Activated T-cell treated with anti-CD3 and anti-CD28 coated beads, Interleukin-2, amount 50 U/mL, for 72 hours (primary cell): Measurements from ENCODE around the gene VPS37B. TPM values are rescaled to one million over a fixed set of nuclear protein-coding genes. Genes with fewer than 3 reads are reported as not detected.
"Not testable (repeated sequence)": the region's sequence is repeated elsewhere in the genome, so short reads cannot be mapped to it uniquely, and the experiment has no call there.

Source experiments
- ATAC-seq, 2 donors: fragments of 150-1000 bp; cut with Tn5 transposase; replicated peaks in 1 of 2; 2 replicates each; pipeline ENCODE4 v1.10.0; 2021; ENCODE audit warnings: moderate library complexity in 2 of 2, mild to moderate bottlenecking in 1 of 2
- DNase-seq, 2 donors: peaks; one replicate each; pipeline ENCODE4 v3.0.0; 2021 to 2022; ENCODE audit warnings: mixed read lengths in 1 of 2
- H3K27ac Mint-ChIP-seq: one replicate; pipeline ENCODE4 v1.8.0; 2022; ENCODE audit warnings: mild to moderate bottlenecking, moderate library complexity, mixed read lengths
- H3K27me3 Mint-ChIP-seq: one replicate; pipeline ENCODE4 v1.8.0; 2022; ENCODE audit warnings: low read depth, mixed read lengths
- H3K36me3 Mint-ChIP-seq, 2 donors: one replicate each; pipeline ENCODE4 v1.8.0; 2022; ENCODE audit warnings: mixed read lengths in 2 of 2, mild to moderate bottlenecking in 1 of 2; ENCODE audit not compliant: insufficient read depth in 2 of 2
- H3K4me1 Mint-ChIP-seq: one replicate; pipeline ENCODE4 v1.8.0; 2022; ENCODE audit warnings: low read depth, mixed read lengths
- H3K4me3 Mint-ChIP-seq, 2 donors: one replicate each; pipeline ENCODE4 v1.8.0; 2022; ENCODE audit warnings: mild to moderate bottlenecking in 2 of 2, mixed read lengths in 2 of 2, moderate library complexity in 2 of 2
- H3K9me3 Mint-ChIP-seq, 2 donors: one replicate each; pipeline ENCODE4 v1.8.0; 2022; ENCODE audit warnings: mixed read lengths in 2 of 2
- total RNA-seq, 2 donors: library from RNA; stranded (reverse); gene quantifications; one replicate each; pipeline ENCODE4 v1.2.3, GENCODE V29; 2022

VPS37B gene
- total RNA-seq, 2 donors from 2014 or later: 28.8 to 37.4 TPM

DNA sequence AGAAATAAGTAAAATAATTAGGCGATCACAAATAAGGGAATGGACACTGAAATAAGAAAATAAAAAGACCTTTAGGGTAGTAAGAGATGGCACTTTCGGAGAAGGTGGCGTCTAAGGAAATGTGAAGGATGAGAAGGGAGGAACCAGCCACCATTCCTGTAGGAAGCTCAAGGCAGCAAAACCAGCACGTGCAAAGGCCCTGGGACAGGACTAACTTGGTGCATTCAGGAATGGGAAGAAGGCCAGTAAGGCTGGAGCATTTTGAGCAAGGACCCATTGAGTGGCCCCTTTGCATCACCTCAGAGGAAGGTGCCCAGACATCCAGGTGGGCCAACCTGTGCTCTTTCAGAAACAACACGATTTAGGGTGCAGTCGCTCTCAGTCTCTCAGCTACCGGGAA lies 738 bp upstream of the VPS37B start:
- Mint-ChIP-seq H3K27me3 (peaks cover 9% of the 10 kb centered on the region), H3K4me3 (peak overlapping the region; percentile 91 to 94), H3K27ac (peak overlapping the region; percentile 91), H3K36me3 (peaks cover 5% of the 10 kb centered on the region in 2 donors), H3K4me1 (peaks cover 97% of the 10 kb centered on the region), H3K9me3 (no peaks in the 10 kb centered on the region)
- ATAC-seq: no peak
- no peak for DNase-seq

DNA sequence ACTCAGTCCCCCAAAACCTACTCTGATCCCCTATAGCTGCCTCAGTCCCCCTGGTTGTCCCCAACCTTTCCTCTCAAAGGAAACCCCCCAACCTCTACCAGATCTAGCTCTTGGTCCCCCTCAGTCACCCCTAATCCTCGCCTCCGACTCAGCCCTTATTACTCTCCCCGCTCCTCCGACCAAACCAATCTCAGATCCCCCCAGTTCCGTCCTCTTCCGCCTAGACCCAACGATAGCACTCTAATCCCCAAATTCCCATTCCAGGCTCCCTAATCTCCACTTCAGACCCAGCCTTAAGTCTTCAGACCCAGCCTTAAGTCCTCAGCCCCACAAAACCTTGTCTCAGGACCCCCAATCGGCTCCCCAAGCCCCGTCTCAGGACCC lies 612 bp downstream of the VPS37B start:
- Mint-ChIP-seq H3K4me1 (peaks cover 97% of the 10 kb centered on the region), H3K4me3 (peak overlapping the region; percentile 91 to 94), H3K9me3 (no peaks in the 10 kb centered on the region), H3K27me3 (peaks cover 13% of the 10 kb centered on the region), H3K27ac (peak overlapping the region; percentile 91), H3K36me3 (peaks cover 5% of the 10 kb centered on the region in 2 donors)
- ATAC-seq (no peak), DNase-seq (no peak)

DNA sequence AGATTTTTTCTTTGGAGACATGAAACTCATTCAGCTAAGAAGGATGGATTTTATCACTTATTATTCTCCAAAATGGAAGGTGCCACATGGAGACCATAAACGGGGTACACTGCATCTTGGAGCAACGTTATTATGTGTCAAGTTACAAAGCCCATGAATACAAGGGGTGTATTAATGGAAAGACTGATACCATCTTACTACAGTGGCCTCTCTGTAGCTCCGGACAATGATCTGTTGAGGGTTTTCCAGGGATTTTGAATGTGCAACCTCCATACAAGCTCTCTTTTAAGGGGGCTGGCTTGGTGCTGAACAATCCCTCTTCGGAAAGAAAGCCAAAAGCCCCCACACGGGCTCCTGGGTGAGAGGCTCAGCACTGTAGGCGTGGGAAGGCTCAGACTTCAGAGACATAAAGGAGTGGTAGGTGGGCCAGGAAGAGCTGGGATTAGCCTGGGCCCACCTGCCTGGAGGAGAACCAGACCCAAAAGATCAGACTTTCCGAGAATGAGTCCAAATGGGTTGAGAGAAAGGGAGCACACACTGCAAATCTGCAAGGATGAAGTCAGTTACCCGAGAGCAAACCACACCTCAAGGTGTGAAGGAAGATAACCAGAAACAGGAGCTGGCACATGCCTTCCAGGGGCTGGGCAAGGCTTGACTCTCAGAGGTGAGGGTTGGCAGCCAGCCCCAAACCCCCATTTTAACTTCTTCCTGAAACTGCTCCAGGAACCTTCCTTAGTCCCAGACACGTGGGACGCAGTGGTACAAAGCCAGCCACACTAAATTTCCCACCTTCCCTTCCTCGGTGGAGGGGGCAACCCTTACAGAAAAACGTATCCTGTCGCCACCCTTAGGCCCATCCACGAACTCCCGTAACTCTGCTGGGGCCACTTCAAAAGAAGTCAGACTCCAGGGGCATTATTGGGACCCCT lies 1.5 kb downstream of the VPS37B start:
- H3K27me3 Mint-ChIP-seq: peaks cover 13% of the 10 kb centered on the region
- H3K4me1 Mint-ChIP-seq: peaks cover 97% of the 10 kb centered on the region
- no peaks in the 10 kb centered on the region for H3K9me3 Mint-ChIP-seq
- H3K36me3 Mint-ChIP-seq: peaks cover 5 to 7% of the 10 kb centered on the region in 2 donors
- no peak for ATAC-seq
- H3K4me3 Mint-ChIP-seq: peak overlapping the region; percentile 91 to 94
- DNase-seq: no peak
- H3K27ac Mint-ChIP-seq: peak overlapping the region; percentile 91

DNA sequence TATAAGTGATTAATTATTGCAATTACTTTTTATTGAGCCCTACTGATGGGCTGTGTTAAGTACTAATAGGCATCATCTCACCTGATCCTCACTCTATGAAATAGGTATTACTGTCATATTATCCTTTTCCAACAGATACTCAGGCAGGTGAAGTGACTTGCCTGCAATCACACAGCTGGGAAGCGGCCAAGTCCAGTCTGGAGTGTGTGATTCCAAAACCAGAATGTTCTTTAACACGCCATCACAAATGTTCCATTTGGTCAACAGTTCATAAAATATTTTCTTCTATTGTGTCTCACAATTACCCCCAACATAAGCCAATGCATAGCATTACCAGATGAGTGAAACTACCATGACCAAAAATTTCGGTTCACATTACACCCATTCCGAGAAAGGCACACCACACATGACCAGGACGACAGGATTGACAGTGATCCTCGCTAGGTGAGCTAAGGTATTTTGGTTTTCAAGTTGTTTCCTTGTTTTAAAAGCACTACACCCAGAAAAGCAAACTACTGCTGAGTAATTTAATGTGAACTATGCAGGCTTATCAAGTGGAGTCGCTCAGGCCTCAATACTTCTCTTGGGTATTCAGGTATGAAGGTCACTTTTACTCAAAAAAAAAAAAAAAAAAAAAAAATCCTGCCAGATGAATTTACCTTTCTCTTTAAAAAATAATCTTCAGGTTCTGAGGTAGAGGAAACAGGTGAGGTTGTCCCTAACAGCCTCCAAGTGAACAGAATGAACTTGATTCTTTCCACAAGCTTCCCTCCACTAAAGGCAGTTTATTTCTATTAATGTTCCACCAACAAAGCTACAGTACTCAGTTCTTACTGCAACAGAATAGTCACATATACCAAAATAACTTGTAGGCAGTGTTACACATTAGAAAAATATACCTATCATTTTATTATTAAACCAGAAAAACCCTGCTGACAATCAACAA lies 2.4 kb downstream of the VPS37B start:
- Mint-ChIP-seq H3K4me3 (peak overlapping the region; percentile 44 to 91), H3K9me3 (no peaks in the 10 kb centered on the region), H3K27ac (peak overlapping the region; percentile 8), H3K36me3 (peaks cover 5 to 7% of the 10 kb centered on the region in 2 donors), H3K4me1 (peaks cover 97% of the 10 kb centered on the region), H3K27me3 (peaks cover 13% of the 10 kb centered on the region)
- no peak for ATAC-seq
- DNase-seq: no peak

DNA sequence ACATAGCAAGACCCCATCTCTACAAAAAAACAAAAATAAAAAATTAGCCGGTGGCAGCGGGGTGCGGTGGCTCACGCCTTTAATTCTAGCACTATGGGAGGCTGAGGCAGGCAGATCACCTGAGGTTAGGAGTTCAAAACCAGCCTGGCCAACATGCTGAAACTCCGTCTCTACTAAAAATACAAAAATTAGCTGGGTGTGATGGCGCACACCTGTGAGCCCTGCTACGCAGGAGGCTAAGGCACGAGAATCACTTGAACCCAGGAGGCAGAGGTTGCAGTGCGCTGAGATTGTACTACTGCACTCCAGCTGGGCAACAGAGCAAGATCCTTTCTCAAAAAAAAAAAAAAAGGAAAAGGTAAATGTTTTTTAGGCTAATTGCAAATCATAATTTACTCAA lies 3.2 kb downstream of the VPS37B start:
- H3K4me3 Mint-ChIP-seq: peak overlapping the region in 1 of 2 donors; percentile 12
- peaks cover 13% of the 10 kb centered on the region for H3K27me3 Mint-ChIP-seq
- not testable (repeated sequence) for DNase-seq, H3K9me3 Mint-ChIP-seq, ATAC-seq, H3K27ac Mint-ChIP-seq, H3K36me3 Mint-ChIP-seq
- H3K4me1 Mint-ChIP-seq: peaks cover 97% of the 10 kb centered on the region

DNA sequence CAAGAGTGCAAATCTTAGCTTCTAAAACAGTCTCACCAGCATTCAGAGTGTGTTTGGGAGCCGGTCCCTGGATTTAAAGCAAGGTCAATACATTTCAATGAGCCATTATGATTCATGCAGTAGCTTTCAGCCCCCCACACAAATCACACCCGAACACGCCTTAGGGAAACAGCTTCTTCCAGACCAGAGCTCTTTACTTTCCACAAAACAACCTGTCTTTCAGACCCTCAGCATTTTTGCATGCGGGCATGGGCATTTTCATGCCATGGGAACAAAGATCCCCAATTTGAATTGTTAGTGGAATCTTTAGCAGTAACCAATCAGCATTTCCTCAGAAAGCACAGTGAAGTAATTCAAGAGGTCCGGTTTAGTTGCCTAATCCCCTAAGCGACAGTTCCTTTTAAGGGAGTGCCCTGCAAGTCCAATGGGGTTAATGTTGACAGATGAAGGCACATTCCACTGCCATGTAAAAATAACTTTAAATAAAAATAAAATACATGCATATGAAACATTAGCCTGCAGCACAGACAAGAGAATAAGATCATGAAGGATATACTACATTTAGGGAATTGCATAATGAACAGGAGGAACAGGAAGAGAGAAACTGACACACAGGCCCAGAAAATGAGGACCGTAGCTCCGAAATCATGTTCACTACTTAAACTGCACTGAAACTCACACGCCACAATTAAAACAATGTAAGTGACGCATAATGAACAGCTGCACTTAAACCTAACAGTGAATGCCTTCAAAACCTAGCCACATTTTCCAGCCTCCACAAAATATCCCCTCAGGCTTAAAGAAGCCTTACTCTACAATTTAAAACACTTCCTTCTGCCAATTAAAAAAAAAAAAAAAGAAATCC lies 4.0 kb downstream of the VPS37B start:
- Mint-ChIP-seq H3K27me3 (peaks cover 21% of the 10 kb centered on the region), H3K9me3 (no peaks in the 10 kb centered on the region), H3K4me1 (peaks cover 97% of the 10 kb centered on the region), H3K27ac (no peak overlapping the region), H3K36me3 (peaks cover 5 to 9% of the 10 kb centered on the region in 2 donors), H3K4me3 (peak overlapping the region in 1 of 2 donors; percentile 12)
- DNase-seq (no peak), ATAC-seq (no peak)

DNA sequence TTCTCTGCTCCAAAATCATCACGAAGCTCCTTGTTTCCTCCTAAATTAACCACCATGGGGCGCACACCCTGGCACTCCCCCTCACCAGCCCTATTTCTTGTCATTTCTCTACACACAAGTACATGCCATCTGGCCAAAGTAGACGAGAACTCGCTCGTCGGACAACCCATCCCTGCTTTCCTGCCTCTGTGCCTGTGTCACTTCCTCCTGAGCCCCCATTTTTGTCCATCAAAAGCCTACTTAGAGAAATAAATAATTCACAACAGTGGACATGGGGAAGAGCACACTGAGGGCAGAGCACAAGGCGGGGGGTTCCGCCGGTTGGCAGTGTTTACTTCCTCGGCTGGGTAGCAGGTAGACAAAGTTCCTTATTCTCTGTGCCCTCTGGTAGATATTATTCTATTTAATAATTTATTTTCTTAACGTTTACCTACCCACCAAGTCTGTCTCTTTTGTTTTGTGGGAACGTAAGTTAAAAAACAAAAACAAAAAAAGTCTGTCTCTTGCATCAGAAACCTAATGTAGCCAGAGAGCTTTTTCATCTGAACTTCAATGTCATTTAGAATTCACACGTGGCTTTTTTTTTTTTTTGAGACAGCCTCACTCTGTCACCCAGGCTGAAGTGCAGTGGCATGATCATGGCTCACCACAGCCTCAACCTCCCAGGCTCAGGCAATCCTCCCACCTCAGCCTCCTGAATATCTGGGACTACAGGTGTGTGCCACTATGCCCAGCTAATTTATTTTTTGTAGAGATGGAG lies 6.0 kb downstream of the VPS37B start:
- H3K9me3 Mint-ChIP-seq: no peaks in the 10 kb centered on the region
- DNase-seq (peak in 1 of 2 donors; percentile 35), ATAC-seq (no peak)
- peak overlapping the region; percentile 57 to 86 for H3K4me3 Mint-ChIP-seq
- H3K27me3 Mint-ChIP-seq: peaks cover 14% of the 10 kb centered on the region
- H3K4me1 Mint-ChIP-seq: peaks cover 90% of the 10 kb centered on the region
- no peak overlapping the region for H3K27ac Mint-ChIP-seq
- peaks cover under 1 to 5% of the 10 kb centered on the region in 2 donors for H3K36me3 Mint-ChIP-seq

DNA sequence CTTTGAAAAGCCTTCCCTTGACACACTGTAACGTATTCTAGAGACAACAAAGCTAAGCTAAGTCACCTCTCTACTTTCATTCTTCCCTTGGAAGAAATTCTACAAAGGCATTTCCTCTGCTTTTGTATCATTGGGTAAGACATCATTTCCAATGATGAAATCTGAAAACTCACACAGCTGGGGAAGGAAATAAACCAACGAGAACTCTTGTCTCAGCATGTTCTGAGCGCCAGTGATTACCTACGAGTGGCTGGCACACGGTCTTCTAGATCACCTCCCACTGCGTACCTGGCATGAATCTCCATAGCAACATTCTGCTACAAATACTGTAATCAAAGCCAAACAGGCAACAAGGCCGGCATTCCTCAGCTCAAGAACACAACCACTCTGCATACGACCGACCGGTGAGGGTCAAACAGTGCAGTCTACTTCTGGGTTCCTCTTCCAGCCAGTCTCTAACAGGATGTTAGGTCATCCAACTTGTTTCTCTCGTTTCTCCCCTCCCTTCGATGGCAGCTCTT lies 7.6 kb downstream of the VPS37B start:
- Mint-ChIP-seq H3K4me3 (peak overlapping the region; percentile 76 to 86), H3K36me3 (peaks cover 5 to 6% of the 10 kb centered on the region in 2 donors), H3K27ac (peak overlapping the region; percentile 68), H3K27me3 (peaks cover 21% of the 10 kb centered on the region), H3K4me1 (peaks cover 91% of the 10 kb centered on the region), H3K9me3 (no peaks in the 10 kb centered on the region)
- peak; percentile 67 to 72 for ATAC-seq
- DNase-seq: peak; percentile 50 to 52

DNA sequence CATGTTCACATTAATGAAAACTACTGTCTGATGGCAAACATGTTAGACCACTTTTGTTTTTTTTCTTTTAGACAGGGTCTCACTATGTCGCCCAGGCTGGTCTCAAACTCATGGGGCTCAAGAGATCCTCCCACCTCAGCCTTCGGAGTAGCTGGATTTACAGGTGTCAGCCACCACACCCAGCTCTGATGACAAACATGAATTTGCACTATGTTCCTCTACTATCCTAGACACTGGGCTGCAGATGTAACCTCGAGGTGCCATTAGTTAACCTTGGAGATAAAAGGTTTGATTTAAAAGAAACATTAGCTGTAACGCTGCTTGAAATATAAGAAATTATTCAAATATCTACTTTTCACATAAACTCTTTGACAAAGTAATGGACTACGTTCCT lies 8.1 kb downstream of the VPS37B start:
- peak in 1 of 2 donors; percentile 27 for ATAC-seq
- no peak for DNase-seq

DNA sequence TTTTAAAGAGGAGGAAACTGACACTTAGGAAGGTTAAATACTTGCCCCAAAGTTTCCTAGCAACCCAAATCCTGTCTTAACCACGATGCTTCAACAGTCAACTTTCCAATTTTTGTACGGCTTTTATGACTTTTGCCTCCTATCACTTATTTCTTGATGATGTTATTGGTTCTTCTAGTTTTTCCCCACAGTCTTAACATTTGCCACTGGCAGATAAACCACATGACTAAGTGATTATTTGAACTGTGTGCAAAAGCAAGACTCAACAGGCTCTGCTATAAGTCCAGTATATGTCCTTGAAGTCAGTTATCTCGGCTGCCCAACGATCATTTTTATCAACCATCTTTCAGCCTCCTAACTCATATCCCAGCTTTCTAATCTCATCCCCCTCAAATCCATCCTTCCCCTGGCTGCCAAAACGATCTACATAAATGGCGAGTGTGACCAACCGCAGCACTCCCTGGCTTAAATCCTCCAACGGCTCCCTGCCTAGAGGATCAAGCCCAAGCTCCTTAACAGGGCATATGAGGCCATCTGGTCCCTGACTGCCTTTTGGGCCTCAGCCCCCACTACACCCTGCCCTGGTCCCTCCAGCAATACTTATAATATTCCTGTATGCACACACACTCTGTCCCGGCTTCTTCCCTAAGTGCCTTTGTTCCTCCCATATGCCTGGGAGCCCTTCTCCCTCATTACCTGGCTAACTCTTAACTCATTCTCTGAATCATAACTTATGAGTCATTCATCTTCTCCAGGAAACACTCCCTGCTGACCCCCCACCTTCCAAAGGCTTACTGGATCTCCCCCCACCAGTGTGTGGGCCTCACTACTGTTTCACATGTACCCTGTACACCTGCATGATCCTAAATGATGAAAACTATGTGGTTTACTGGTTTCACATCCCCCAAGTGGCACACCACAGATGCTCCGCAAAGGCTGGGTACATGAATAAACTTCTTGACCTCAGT lies 8.8 kb downstream of the VPS37B start:
- Mint-ChIP-seq H3K4me1 (peaks cover 93% of the 10 kb centered on the region), H3K27me3 (peaks cover 32% of the 10 kb centered on the region), H3K4me3 (peak overlapping the region; percentile 76 to 86), H3K9me3 (no peaks in the 10 kb centered on the region), H3K36me3 (peaks cover 5 to 8% of the 10 kb centered on the region in 2 donors), H3K27ac (peak overlapping the region; percentile 30)
- DNase-seq (peak; percentile 77 to 81), ATAC-seq (peak; percentile 76)

More for the DNA sequence above, 8.1 kb downstream of the VPS37B start:
- H3K4me3 Mint-ChIP-seq: peak overlapping the region; percentile 76 to 86
- peaks cover 25% of the 10 kb centered on the region for H3K27me3 Mint-ChIP-seq
- H3K4me1 Mint-ChIP-seq: peaks cover 93% of the 10 kb centered on the region
- peaks cover 5 to 8% of the 10 kb centered on the region in 2 donors for H3K36me3 Mint-ChIP-seq
- H3K9me3 Mint-ChIP-seq: no peaks in the 10 kb centered on the region
- peak overlapping the region; percentile 68 for H3K27ac Mint-ChIP-seq

DNA sequence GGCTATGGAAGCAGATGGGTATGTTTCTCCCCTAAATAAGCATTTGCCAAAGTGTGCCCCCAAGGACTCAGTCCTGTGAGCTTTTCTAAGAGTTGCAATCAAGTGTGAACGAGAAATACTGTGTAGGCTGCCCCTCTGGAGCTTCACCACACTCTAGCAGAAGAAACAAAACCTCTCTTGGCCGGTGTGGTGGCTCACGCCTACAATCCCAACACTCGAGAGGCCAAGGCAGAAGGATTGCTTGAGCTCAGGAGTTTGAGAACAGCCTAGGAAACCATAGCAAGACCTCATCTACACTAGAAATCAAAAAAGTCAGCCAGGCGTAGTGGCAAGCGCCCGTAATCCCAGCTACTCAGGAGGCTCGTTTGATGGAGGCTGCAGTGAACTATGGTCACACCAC lies 9.8 kb downstream of the VPS37B start:
- no peaks in the 10 kb centered on the region for H3K9me3 Mint-ChIP-seq
- ATAC-seq: no peak
- H3K27ac Mint-ChIP-seq: no peak overlapping the region
- peaks cover 5 to 8% of the 10 kb centered on the region in 2 donors for H3K36me3 Mint-ChIP-seq
- no peak overlapping the region for H3K4me3 Mint-ChIP-seq
- peaks cover 90% of the 10 kb centered on the region for H3K4me1 Mint-ChIP-seq
- H3K27me3 Mint-ChIP-seq: peaks cover 41% of the 10 kb centered on the region
- no peak for DNase-seq
